Upper lobe of left lung (tissue), 4 donors: ENCODE data around the gene TPST1.

Source experiments
- POLR2A ChIP-seq, 4 donors: fragments of 450-650 bp; IDR thresholded peaks; one replicate each; pipeline ENCODE4 v1.5.1; 2016 to 2017; ENCODE audit warnings: antibody characterized with exemption in 4 of 4, mild to moderate bottlenecking in 2 of 4
- POLR2AphosphoS5 ChIP-seq, 2 donors: sonication (generic); formaldehyde crosslinking; IDR thresholded peaks; one replicate each; pipeline ENCODE4 v1.5.1; 2017; ENCODE audit warnings: antibody characterized with exemption in 2 of 2
- TF ChIP-seq, protein P1 (sequence below), 6 experiments: fragments of 450-650 bp in 4 of 6; fragments of 200-600 bp in 2 of 6; sonication (generic) in 2 of 6; IDR thresholded peaks; one replicate each; pipeline ENCODE4 v1.5.1; 2016 to 2019; ENCODE audit warnings: antibody characterized with exemption in 6 of 6

DNA sequence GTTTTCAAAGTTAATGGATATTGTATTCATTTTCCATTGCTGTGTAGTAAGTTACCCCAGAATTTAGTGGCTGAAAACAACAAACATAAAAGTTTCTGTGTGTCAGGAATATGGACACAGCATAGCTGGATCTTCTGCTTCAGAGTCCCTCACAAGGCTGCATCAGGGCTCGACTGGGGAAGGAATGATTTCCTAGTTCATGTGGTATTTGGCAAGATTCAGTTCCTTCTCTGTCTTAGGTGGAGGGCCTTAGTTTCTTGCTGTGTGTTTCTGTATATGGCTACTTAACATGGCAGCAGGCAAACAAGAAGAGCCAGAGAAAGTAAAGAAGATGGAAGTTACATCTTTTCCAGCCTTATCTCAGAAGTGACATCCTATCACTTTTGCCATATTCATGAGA, 51.1 kb downstream of the TPST1 start:
- TF ChIP-seq, protein P1, sequence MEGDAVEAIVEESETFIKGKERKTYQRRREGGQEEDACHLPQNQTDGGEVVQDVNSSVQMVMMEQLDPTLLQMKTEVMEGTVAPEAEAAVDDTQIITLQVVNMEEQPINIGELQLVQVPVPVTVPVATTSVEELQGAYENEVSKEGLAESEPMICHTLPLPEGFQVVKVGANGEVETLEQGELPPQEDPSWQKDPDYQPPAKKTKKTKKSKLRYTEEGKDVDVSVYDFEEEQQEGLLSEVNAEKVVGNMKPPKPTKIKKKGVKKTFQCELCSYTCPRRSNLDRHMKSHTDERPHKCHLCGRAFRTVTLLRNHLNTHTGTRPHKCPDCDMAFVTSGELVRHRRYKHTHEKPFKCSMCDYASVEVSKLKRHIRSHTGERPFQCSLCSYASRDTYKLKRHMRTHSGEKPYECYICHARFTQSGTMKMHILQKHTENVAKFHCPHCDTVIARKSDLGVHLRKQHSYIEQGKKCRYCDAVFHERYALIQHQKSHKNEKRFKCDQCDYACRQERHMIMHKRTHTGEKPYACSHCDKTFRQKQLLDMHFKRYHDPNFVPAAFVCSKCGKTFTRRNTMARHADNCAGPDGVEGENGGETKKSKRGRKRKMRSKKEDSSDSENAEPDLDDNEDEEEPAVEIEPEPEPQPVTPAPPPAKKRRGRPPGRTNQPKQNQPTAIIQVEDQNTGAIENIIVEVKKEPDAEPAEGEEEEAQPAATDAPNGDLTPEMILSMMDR (IDR thresholded peaks at IDR 0.05), result no peak
- TF ChIP-seq POLR2A (IDR thresholded peaks at IDR 0.05) (no peak), POLR2AphosphoS5 (IDR thresholded peaks at IDR 0.05) (no peak)
